AG09309 (cell line): Measurements from ENCODE around the gene PPM1K.

ENCODE experiments used
- DNase-seq: peaks from one replicate; pipeline ENCODE4 v3.0.0-alpha.2; 2010; ENCODE audit warnings: low read depth
- H3K4me3 ChIP-seq: 2 replicates; pipeline ENCODE4 v1.5.1; 2011; ENCODE audit warnings: mild to moderate bottlenecking, low read depth, low read length, moderate library complexity; ENCODE audit not compliant: control insufficient read depth
- CTCF ChIP-seq: IDR thresholded peaks from 2 replicates; pipeline ENCODE4 v1.5.1; 2011; ENCODE audit warnings: mild to moderate bottlenecking, low read depth, low read length, inconsistent platforms; ENCODE audit not compliant: insufficient read depth, control insufficient read depth; ENCODE audit errors: missing control alignments

PPM1K gene

DNA sequence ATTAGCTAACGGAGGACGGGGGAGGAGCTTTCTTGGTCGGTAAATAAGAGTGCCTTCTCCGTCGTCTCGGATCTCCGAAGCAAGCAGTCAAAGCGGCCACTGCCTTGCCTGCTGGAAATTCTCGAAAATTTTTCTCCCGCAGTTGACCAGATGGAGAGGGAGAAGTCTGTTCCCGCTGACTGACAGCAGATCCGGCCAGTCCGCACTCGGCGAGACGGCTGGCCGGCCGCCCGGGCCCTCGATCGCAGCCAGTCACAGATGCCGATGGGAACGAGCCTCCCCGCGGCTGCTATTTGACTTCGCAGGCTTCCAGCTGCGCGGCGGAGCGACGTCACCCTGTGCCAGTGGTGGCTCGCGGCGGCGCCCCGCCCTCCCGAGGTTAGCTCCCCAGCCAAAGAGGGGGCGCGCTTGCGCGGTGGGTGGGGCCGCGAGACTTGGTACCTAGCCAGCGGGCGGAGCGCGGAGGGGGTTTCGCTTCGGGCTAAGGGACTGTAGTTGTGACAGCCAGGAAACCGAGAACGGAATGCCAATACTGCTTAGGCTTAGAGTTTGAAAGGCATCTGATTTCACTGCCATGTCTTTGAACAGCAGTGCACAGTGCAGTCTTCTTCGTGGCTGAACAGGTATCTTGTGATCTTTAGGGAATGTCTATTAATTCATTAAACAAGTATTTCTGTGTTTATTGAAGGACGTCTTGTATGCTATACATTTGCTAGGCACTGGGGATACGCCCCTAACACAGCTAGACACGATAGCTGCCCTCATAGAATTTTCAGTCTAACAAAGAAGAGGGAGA, at the start of gene PPM1K:
Gene PPM1K, minus strand, starts transcription at position 123 of the 796 bp plus-strand sequence. CDS start 5,978 bp downstream, outside the sequence.
- peak; percentile 93 for DNase-seq

DNA sequence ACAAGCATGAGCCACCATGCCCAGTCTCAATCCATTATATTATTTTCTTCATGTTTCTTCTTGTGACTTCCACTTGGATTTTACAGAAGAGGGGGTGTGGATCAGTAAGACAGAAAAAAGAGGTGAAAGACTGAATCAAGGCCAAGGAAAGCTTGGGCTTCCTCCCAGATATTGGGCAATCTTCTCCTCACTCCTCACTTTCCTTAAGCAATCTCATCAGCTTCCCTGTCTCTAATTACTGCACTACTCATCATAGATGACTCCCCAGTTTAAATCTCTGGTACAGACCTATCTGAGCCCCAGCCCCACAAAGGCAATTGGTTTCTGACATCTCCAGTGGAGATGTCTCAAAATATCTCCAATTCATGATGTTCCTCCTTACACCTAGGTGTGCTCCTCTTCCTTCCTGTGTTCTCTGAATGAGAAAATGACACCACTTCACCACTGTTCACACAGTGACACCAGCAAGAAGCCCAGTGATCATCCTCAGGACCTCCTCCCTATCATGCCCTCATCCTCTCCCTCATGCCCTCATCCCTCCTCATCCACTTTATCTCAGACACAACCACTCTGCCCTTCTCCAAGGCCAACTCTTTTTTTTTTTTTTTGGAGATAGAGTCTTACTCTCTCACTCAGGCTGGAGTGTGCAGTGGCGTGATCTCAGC, 49.5 kb upstream of the PPM1K start:
- H3K4me3 ChIP-seq: no peak overlapping the region
- peak; percentile 57 for DNase-seq
- no peak for TF ChIP-seq CTCF

More for the DNA sequence above, at the start of gene PPM1K:
- no peak for TF ChIP-seq CTCF
- H3K4me3 ChIP-seq: peak within 1 kb of the TSS; percentile 87

DNA sequence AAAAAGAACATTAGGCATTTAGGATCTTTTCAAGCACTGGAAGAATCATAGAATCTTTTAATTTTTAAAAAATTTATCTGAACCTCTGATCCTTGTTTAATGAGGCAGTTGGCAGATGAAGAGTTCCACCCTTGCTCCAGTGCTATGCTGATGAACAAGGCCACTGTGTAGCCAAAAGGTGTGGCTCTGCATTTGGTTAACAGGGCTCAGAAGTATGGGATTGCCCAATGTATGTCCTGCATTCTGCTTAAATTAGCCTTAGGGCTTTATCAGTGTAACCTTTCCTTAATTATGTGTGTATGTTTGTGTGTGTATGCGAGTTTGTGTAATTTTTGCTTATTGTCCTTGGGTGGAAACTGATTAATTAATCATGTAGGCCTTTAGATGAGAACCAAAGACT, 43.3 kb upstream of the PPM1K start:
- no peak for TF ChIP-seq CTCF
- no peak for DNase-seq
- H3K4me3 ChIP-seq: no peak overlapping the region

GRCh38 chr4:88320780-88321373, 36.5 kb upstream of the PPM1K start:
- H3K4me3 ChIP-seq: no peak overlapping the region
- DNase-seq: no peak
- TF ChIP-seq CTCF: no peak

- H3K4me3 ChIP-seq: no peak overlapping the region
- no peak for TF ChIP-seq CTCF
- no peak for DNase-seq
These were observed 35.9 kb upstream of the PPM1K start for GRCh38 chr4:88320224-88320779.

DNA sequence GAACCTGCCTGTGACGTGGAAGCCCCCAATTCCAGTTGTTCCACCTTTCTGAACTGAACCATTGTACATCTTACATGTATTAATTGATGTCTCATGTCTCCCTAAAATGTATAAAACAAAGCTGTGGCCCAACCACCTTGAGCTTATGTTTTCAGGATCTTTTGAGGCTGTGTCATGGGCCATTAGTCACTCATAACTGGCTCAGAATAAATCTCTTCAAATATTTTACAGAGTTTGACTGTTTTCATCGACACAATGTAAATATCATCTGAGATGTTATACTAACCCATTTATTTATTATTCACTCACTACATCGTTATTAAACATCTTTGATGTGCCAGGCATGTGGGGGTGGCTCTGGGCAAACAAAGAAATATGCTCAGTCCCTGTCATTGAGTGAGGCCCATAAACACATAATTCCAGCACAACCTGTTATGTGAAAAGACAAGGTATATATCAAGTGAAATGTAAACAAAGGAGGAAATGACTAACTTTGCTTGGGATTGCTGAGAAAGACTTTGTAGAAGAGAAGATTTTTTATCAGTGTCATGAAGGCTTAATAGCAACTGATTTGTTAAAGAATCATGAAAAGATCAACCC, 34.5 kb upstream of the PPM1K start:
- no peak overlapping the region for H3K4me3 ChIP-seq
- TF ChIP-seq CTCF: no peak
- no peak for DNase-seq
